H1 (cell line): ENCODE data around the gene TOMM6. TPM values are rescaled to one million over a fixed set of nuclear protein-coding genes. Genes with fewer than 3 reads are reported as not detected.

Source experiments
- CTCF ChIA-PET: fragments of 300-600 bp; sonication (Branson Sonifier 250); formaldehyde crosslinking; loops from one replicate; lab custom pipeline; 2021; ENCODE audit not compliant: partially characterized antibody; lab: Charles Lee
- POLR2A ChIA-PET: fragments of 300-600 bp; sonication (Branson Sonifier 250); formaldehyde crosslinking; loops from one replicate; lab custom pipeline; 2021; ENCODE audit warnings: inconsistent platforms; ENCODE audit not compliant: partially characterized antibody; lab: Charles Lee
- DNase-seq, 2 experiments: peaks; one replicate each; pipeline versions ENCODE4 v3.0.0 to v3.0.0-alpha.2; 2010 to 2022; ENCODE audit warnings: low spot score in 2 of 2, low read depth in 1 of 2, mixed read lengths in 1 of 2
- FAIRE-seq: peaks from 2 replicates; lab custom pipeline; 2011; peaks lifted over from hg19 to GRCh38; lab: Jason Lieb, UNC
- H2AFZ ChIP-seq: 2 replicates; pipeline ENCODE4 v1.8.1; 2012; ENCODE audit warnings: low read length, inconsistent platforms
- H2AK5ac ChIP-seq: 2 replicates; pipeline ENCODE4 v1.6.1; 2013; ENCODE audit warnings: low read depth, low read length
- H2BK120ac ChIP-seq: replicated peaks from 2 replicates; pipeline ENCODE3; 2013; ENCODE audit warnings: low read depth, low read length, inconsistent platforms
- H2BK12ac ChIP-seq: 2 replicates; pipeline ENCODE4 v1.6.1; 2013; ENCODE audit warnings: low read depth, low read length
- H2BK15ac ChIP-seq: 2 replicates; pipeline ENCODE4 v1.6.1; 2013; ENCODE audit warnings: low read length
- H2BK20ac ChIP-seq: 2 replicates; pipeline ENCODE4 v1.6.1; 2013; ENCODE audit warnings: low read length
- H2BK5ac ChIP-seq: 2 replicates; pipeline ENCODE4 v1.6.1; 2013; ENCODE audit warnings: low read depth, low read length
- H3K14ac ChIP-seq: 2 replicates; pipeline ENCODE4 v1.6.1; 2013; ENCODE audit warnings: inconsistent platforms; ENCODE audit not compliant: insufficient read length
- H3K18ac ChIP-seq: 2 replicates; pipeline ENCODE4 v1.6.1; 2013; ENCODE audit warnings: low read length; ENCODE audit errors: extremely low read depth
- H3K23ac ChIP-seq: 2 replicates; pipeline ENCODE4 v1.6.1; 2013; ENCODE audit warnings: inconsistent platforms; ENCODE audit not compliant: insufficient read length
- H3K23me2 ChIP-seq: 2 replicates; pipeline ENCODE4 v1.6.1; 2013; ENCODE audit warnings: low read depth, low read length
- H3K27ac ChIP-seq: 2 replicates; pipeline ENCODE4 v1.6.1; 2011; ENCODE audit warnings: low read depth, low read length, inconsistent platforms
- H3K27me3 ChIP-seq, 4 experiments: replicated peaks in 1 of 4; 1 replicate in 1 of 4; 2 replicates in 3 of 4; pipeline versions ENCODE4 v1.6.1 to v1.8.1; 2011 to 2013; ENCODE audit warnings: low read length in 3 of 4, mild to moderate bottlenecking in 3 of 4, inconsistent platforms in 2 of 4, mixed read lengths in 2 of 4, moderate library complexity in 1 of 4; ENCODE audit not compliant: control insufficient read depth in 3 of 4, insufficient read depth in 3 of 4; ENCODE audit errors: extremely low read depth in 1 of 4
- H3K36me3 ChIP-seq, 4 experiments: 2 replicates each; pipeline versions ENCODE4 v1.6.1 to v1.8.1; 2011 to 2013; ENCODE audit warnings: mild to moderate bottlenecking in 4 of 4, low read length in 3 of 4, moderate library complexity in 2 of 4, control low read depth in 1 of 4, inconsistent platforms in 1 of 4; ENCODE audit not compliant: insufficient read depth in 4 of 4, control insufficient read depth in 2 of 4
- H3K4ac ChIP-seq: replicated peaks from 2 replicates; pipeline ENCODE3; 2013; ENCODE audit warnings: low read length, low read depth, mixed read lengths, inconsistent platforms; ENCODE audit not compliant: insufficient read length
- H3K4me1 ChIP-seq, 4 experiments: replicated peaks in 1 of 4; 1 replicate in 1 of 4; 2 replicates in 3 of 4; pipeline versions ENCODE4 v1.6.1 to v1.8.1; 2011 to 2013; ENCODE audit warnings: low read length in 3 of 4, inconsistent platforms in 2 of 4, mixed read lengths in 1 of 4; ENCODE audit not compliant: insufficient read depth in 4 of 4, control insufficient read depth in 3 of 4
- H3K4me2 ChIP-seq, 2 experiments: 2 replicates each; pipeline versions ENCODE4 v1.6.1 to v1.8.1; 2011 to 2013; ENCODE audit warnings: low read depth in 2 of 2, low read length in 2 of 2, control low read depth in 1 of 2, inconsistent platforms in 1 of 2, mild to moderate bottlenecking in 1 of 2; ENCODE audit not compliant: insufficient read depth in 1 of 2
- H3K4me3 ChIP-seq, 4 experiments: fragments of 200-600, 300-600 bp in 1 of 4; sonication (generic), shearing (Covaris generic), sonication (Bioruptor Twin) in 1 of 4; 2 replicates each; pipeline versions ENCODE4 v1.5.1 to v1.8.1; 2011 to 2016; ENCODE audit warnings: low read length in 4 of 4, low read depth in 3 of 4, control low read depth in 2 of 4, inconsistent platforms in 2 of 4, mild to moderate bottlenecking in 2 of 4, mixed read lengths in 1 of 4, moderate library complexity in 1 of 4; ENCODE audit not compliant: insufficient read depth in 2 of 4; ENCODE audit errors: extremely low read depth in 1 of 4
- H3K56ac ChIP-seq: replicated peaks from 2 replicates; pipeline ENCODE3; 2013; ENCODE audit warnings: low read depth, mild to moderate bottlenecking, mixed read lengths, low read length, inconsistent platforms; ENCODE audit not compliant: insufficient read length
- H3K79me1 ChIP-seq: 2 replicates; pipeline ENCODE4 v1.6.1; 2013; ENCODE audit warnings: low read depth, low read length, control low read depth
- H3K79me2 ChIP-seq, 2 experiments: 2 replicates each; pipeline versions ENCODE4 v1.6.1 to v1.8.1; 2012 to 2013; ENCODE audit warnings: low read length in 2 of 2, mild to moderate bottlenecking in 2 of 2, inconsistent platforms in 1 of 2; ENCODE audit not compliant: insufficient read depth in 2 of 2, control insufficient read depth in 1 of 2
- H3K9ac ChIP-seq, 4 experiments: replicated peaks in 1 of 4; 1 replicate in 1 of 4; 2 replicates in 3 of 4; pipeline versions ENCODE4 v1.6.1 to v1.8.1; 2011 to 2013; ENCODE audit warnings: low read depth in 3 of 4, low read length in 3 of 4, control low read depth in 2 of 4, mild to moderate bottlenecking in 2 of 4, moderate library complexity in 2 of 4, inconsistent platforms in 1 of 4; ENCODE audit errors: extremely low read depth in 1 of 4
- H3K9me3 ChIP-seq, 2 experiments: 2 replicates each; pipeline versions ENCODE4 v1.6.1 to v1.8.1; 2012 to 2013; ENCODE audit warnings: mild to moderate bottlenecking in 2 of 2, moderate library complexity in 2 of 2, control low read depth in 1 of 2, inconsistent platforms in 1 of 2, low read depth in 1 of 2, low read length in 1 of 2, mixed read lengths in 1 of 2; ENCODE audit not compliant: insufficient read depth in 2 of 2
- H4K20me1 ChIP-seq, 2 experiments: replicated peaks in 1 of 2; 2 replicates each; pipeline versions ENCODE3 to v1.8.1; 2011 to 2013; ENCODE audit warnings: inconsistent platforms in 2 of 2, low read length in 2 of 2, mild to moderate bottlenecking in 1 of 2; ENCODE audit not compliant: insufficient read depth in 2 of 2, control insufficient read depth in 1 of 2
- H4K5ac ChIP-seq: 2 replicates; pipeline ENCODE4 v1.6.1; 2013; ENCODE audit warnings: low read length, low read depth, mixed read lengths, inconsistent platforms; ENCODE audit not compliant: insufficient read length
- H4K8ac ChIP-seq: 2 replicates; pipeline ENCODE4 v1.8.0; 2013; ENCODE audit warnings: mild to moderate bottlenecking, moderate library complexity, low read length, inconsistent platforms; ENCODE audit not compliant: insufficient read depth; ENCODE audit errors: extremely low read depth
- H4K91ac ChIP-seq: replicated peaks from 2 replicates; pipeline ENCODE3; 2013; ENCODE audit warnings: low read length, mixed read lengths, inconsistent platforms; ENCODE audit not compliant: insufficient read length
- JUND ChIP-seq: IDR thresholded peaks from 2 replicates; pipeline ENCODE4 v1.6.1; 2011; ENCODE audit warnings: mild to moderate bottlenecking, improper control_type of control experiment, low read length
- RBBP5 ChIP-seq: IDR thresholded peaks from 2 replicates; pipeline ENCODE4 v1.7.1; 2012; ENCODE audit warnings: low read depth, mild to moderate bottlenecking, inconsistent platforms, low read length, moderate library complexity, borderline replicate concordance
- WGBS, 2 experiments: shearing (Covaris generic) in 1 of 2; methylation state at CpG; one replicate each; pipeline versions ENCODE4 v1.1.6 to v1.1.7; 2013 to 2015; ENCODE audit warnings: low lambda C conversion rate in 2 of 2, mixed read lengths in 2 of 2, inconsistent platforms in 1 of 2, low coverage in 1 of 2, missing lambda C conversion rate in 1 of 2; ENCODE audit not compliant: insufficient replicate concordance in 2 of 2, insufficient coverage in 1 of 2, insufficient read length in 1 of 2; ENCODE audit errors: extremely low coverage in 1 of 2, missing lambda C conversion rate in 1 of 2; 5-methylcytosine and 5-hydroxymethylcytosine counted together
- polyA plus RNA-seq, 7 experiments: library from polyadenylated mRNA; depleted of rRNA in 3 of 7; stranded (reverse) in 5 of 7; unstranded in 2 of 7; fragments of >200 nt in 5 of 7; fragments of 200-250 nt in 2 of 7; gene quantifications; 1 replicate in 5 of 7; 2 replicates in 1 of 7; 4 replicates in 1 of 7; pipeline versions ENCODE4 v1.2.1 to v1.2.3, GENCODE V29; 2011 to 2013; ENCODE audit warnings: missing spikeins in 2 of 7, mixed read lengths in 2 of 7
- total RNA-seq: library from RNA; stranded (reverse); fragmentation: NEBNext Ultra II Directional; extraction: Animal tissue kit (Norgen Biotek cat#: 25700); gene quantifications from 2 replicates; pipeline ENCODE4 v1.2.1, GENCODE V29; 2021

TOMM6 gene
- total and polyA plus RNA-seq, 2 of the 8 experiments (the other 6 are each of a cell fraction or from before 2014, with no cell fraction given): 228 to 560 TPM

DNA sequence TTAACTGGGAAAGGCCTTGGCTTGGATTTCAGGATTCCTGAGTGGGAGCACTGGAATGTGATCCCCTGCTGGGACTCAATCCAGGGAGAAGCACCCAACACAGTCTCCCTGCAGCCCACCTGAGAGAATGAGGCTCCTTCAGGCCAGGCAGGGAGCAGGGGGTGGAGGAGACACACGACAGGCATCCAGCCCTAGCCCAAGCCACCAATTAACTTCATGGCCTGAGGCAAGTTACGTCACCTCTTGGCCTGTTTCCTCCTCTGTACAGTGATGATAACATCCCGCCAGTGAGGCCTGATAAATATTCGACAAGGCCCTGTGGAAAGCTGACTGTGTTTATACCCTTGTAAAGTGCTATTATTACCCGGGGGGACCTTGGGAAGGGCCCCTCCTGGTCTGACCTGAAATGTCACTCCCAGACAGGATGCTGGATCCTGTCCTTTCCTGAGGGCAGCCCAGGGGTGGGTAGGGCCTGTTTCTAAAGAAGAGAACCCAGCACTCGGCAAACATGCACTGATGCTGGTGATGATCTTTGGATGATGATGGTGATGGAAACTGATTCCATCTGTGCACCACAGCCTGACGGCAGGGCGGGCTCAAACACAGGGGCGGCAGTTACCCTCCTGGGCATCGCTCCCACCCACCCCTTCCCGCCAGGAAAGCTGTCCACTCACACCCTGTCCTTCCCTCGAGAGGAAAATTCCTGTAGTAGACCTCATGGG lies 20.2 kb upstream of the TOMM6 start:
- no peaks in the 10 kb centered on the region for H3K79me1 ChIP-seq
- H3K9ac ChIP-seq: 0 out of 7 replicates have a peak overlapping the region, but pooled peaks of 1 of the 4 experiments have one; percentile 21
- H4K8ac ChIP-seq: peak overlapping the region; percentile 75; the same call in 1 of the 2 replicates
- TF ChIP-seq JUND (no peak), RBBP5 (no peak)
- TF ChIP-seq, all 59 proteins: peak for 0
- no peaks in the 10 kb centered on the region for H3K27me3 ChIP-seq
- no peaks in the 10 kb centered on the region for H3K79me2 ChIP-seq
- H2BK120ac ChIP-seq: no peak overlapping the region
- no peaks in the 10 kb centered on the region for H3K9me3 ChIP-seq
- H4K91ac ChIP-seq: no peak overlapping the region
- H3K4ac ChIP-seq: no peak overlapping the region
- no peak overlapping the region for H2AFZ ChIP-seq
- H3K4me1 ChIP-seq: no peaks in the 10 kb centered on the region; a peak in 1 of 7 replicates
- no peak overlapping the region for H3K56ac ChIP-seq
- no peak overlapping the region for H2BK5ac ChIP-seq
- H2BK15ac ChIP-seq: no peak overlapping the region
- H4K5ac ChIP-seq: no peak overlapping the region
- H3K23me2 ChIP-seq: no peaks in the 10 kb centered on the region
- no peak overlapping the region for H3K23ac ChIP-seq
- H4K20me1 ChIP-seq: no peaks in the 10 kb centered on the region
- H3K4me2 ChIP-seq: no peak overlapping the region
- WGBS, 2 experiments: 91% methylated on average over 12 of the region's 12 CpGs; no CpG with 5 or more reads in 1 of the 2 experiments
- DNase-seq: no peak
- no peak overlapping the region for H3K18ac ChIP-seq
- H3K27ac ChIP-seq: no peak overlapping the region; the same call in 1 of the 2 replicates
- FAIRE-seq: no peak
- no peak overlapping the region for H3K4me3 ChIP-seq
- H2BK20ac ChIP-seq: no peak overlapping the region
- ChIA-PET POLR2A (interaction anchor here (0.9 to 1.4 kb wide), 2 partner anchors 10 to 284 kb away, joined by 3 read pairs; partner anchors contain the start of gene TAF8), CTCF (interaction anchor here (1.0 to 5.2 kb wide), 7 partner anchors 8 to 92 kb away, joined by 3 to 37 read pairs (median 6); partner anchors contain the start of gene TFEB)
- no peak overlapping the region for H2AK5ac ChIP-seq
- H2BK12ac ChIP-seq: 0 out of 2 replicates have a peak overlapping the region, but pooled peaks have one; percentile 27
- H3K36me3 ChIP-seq: peaks cover 0 to 4% (median 2%) of the 10 kb centered on the region in 4 experiments; a peak in 5 of 8 replicates
- no peak overlapping the region for H3K14ac ChIP-seq
